Activated T-cell treated with anti-CD3 and anti-CD28 coated beads for 4 hours (primary cell): ENCODE measurements around the gene PIAS2.
"Not testable (repeated sequence)": the region's sequence is repeated elsewhere in the genome, so short reads cannot be mapped to it uniquely, and the experiment has no call there.

Source experiments
- DNase-seq: peaks from one replicate; pipeline ENCODE4 v3.0.0-alpha.2; 2020

Gene PIAS2

GRCh38 chr18:46917108-46917802 lies at the start of gene PIAS2, which contains the start of gene KATNAL2:
Gene PIAS2 (minus strand): TSS chr18:46917507. CDS start chr18:46917345, 162 bp downstream.
Gene KATNAL2 (plus strand): TSS chr18:46917602. CDS start chr18:46946873, 29,271 bp downstream.
- DNase-seq, result peak; percentile 62

- not testable (repeated sequence) for DNase-seq
These were observed 49.0 kb upstream of the PIAS2 start for GRCh38 chr18:46966266-46966665.

GRCh38 chr18:46964579-46965293 lies 47.4 kb upstream of the PIAS2 start:
- DNase-seq, result not testable (repeated sequence)

GRCh38 chr18:46963656-46964578 lies 46.6 kb upstream of the PIAS2 start:
- DNase-seq, result not testable (repeated sequence)

GRCh38 chr18:46958209-46958608 lies 40.9 kb upstream of the PIAS2 start:
- no peak for DNase-seq

- DNase-seq, result no peak
These were observed 35.9 kb upstream of the PIAS2 start for GRCh38 chr18:46953195-46953594.

- no peak for DNase-seq
These were observed 32.9 kb upstream of the PIAS2 start for GRCh38 chr18:46950064-46950656.

- peak; percentile 17 for DNase-seq
These were observed 29.5 kb upstream of the PIAS2 start for GRCh38 chr18:46946656-46947282.

GRCh38 chr18:46942646-46943045 lies 25.3 kb upstream of the PIAS2 start:
- DNase-seq, result no peak

GRCh38 chr18:46939998-46940571 lies 22.8 kb upstream of the PIAS2 start:
- no peak for DNase-seq

GRCh38 chr18:46939337-46939963 lies 22.1 kb upstream of the PIAS2 start:
- no peak for DNase-seq

GRCh38 chr18:46920653-46921052 lies 3.3 kb upstream of the PIAS2 start:
- no peak for DNase-seq

- no peak for DNase-seq
These were observed 2.8 kb upstream of the PIAS2 start for GRCh38 chr18:46920067-46920466.

GRCh38 chr18:46917803-46918600 lies 695 bp upstream of the PIAS2 start:
- peak; percentile 5 for DNase-seq

GRCh38 chr18:46916551-46917107 lies 678 bp downstream of the PIAS2 start:
- peak; percentile 27 for DNase-seq

GRCh38 chr18:46915800-46916550 lies 1.3 kb downstream of the PIAS2 start:
- DNase-seq, result no peak

GRCh38 chr18:46910856-46911255 lies 6.5 kb downstream of the PIAS2 start:
- no peak for DNase-seq

- DNase-seq, result no peak
These were observed 7.8 kb downstream of the PIAS2 start for GRCh38 chr18:46909497-46909896.

- no peak for DNase-seq
These were observed 13.9 kb downstream of the PIAS2 start for GRCh38 chr18:46903406-46903805.
